Left lung (tissue), 10 donors: ENCODE measurements around the gene FKBP3. TPM values are rescaled to one million over a fixed set of nuclear protein-coding genes. Genes with fewer than 3 reads are reported as not detected.

ENCODE experiments used
- ATAC-seq: fragments of 200-7000 bp; cut with Tn5 transposase; one replicate; pipeline ENCODE4 v1.9.1; 2020; ENCODE audit warnings: moderate library complexity
- DNase-seq, 4 donors: peaks; one replicate each; pipeline ENCODE4 v3.0.0-alpha.2; 2013 to 2020
- H3K27ac ChIP-seq, 2 donors: fragments of 200-600 bp; sonication (generic) in 1 of 2; one replicate each; pipeline versions ENCODE4 v1.5.0 to v1.8.0; 2020 to 2021
- H3K27me3 ChIP-seq, 2 donors: fragments of 200-600 bp; sonication (generic) in 1 of 2; one replicate each; pipeline versions ENCODE4 v1.5.0 to v1.8.0; 2020 to 2021
- H3K36me3 ChIP-seq, 2 donors: fragments of 200-600 bp; sonication (generic) in 1 of 2; one replicate each; pipeline versions ENCODE4 v1.5.0 to v1.8.0; 2020 to 2021
- H3K4me1 ChIP-seq, 2 donors: fragments of 200-600 bp; one replicate each; pipeline ENCODE4 v1.8.0; 2021
- H3K4me3 ChIP-seq, 2 donors: fragments of 200-600 bp; sonication (generic) in 1 of 2; one replicate each; pipeline versions ENCODE4 v1.5.0 to v1.8.0; 2020 to 2021; ENCODE audit warnings: mild to moderate bottlenecking in 1 of 2
- H3K9me3 ChIP-seq, 2 donors: fragments of 200-600 bp; sonication (generic) in 1 of 2; one replicate each; pipeline versions ENCODE4 v1.5.0 to v1.8.0; 2020 to 2021
- intact Hi-C, 2 donors: fragments of 100-400 bp; cut with DNase I; formaldehyde crosslinking; loops; one replicate each; pipeline versions ENCODE4 v1.11.2 to v1.14.2; 2022
- polyA plus RNA-seq, 6 donors: library from polyadenylated mRNA; unstranded; fragments of 120-200 nt; gene quantifications; one replicate each; pipeline ENCODE4 v1.2.1, GENCODE V29; 2013; ENCODE audit not compliant: insufficient read length in 6 of 6
- total RNA-seq, 2 donors: library from RNA; stranded (reverse); fragmentation: NEBNext Ultra II Directional; extraction: Animal tissue kit (Norgen Biotek cat#: 25700); gene quantifications; one replicate each; pipeline ENCODE4 v1.2.1, GENCODE V29; 2021
- TF ChIP-seq, protein P1 (sequence below), 2 donors: fragments of 200-600 bp; sonication (generic) in 1 of 2; IDR thresholded peaks; one replicate each; pipeline versions ENCODE4 v1.5.0 to v1.8.0; 2021; ENCODE audit warnings: antibody characterized with exemption in 2 of 2
- donor health status: DM: no; HTN: yes; CAD: no.
- donor health status: DM: no; HTN: no; CAD: no.

FKBP3 gene
- total and polyA plus RNA-seq, 8 donors, result 37.1 to 114 (median 103) TPM

- DNase-seq (no peak), ATAC-seq (no peak)
- Histone ChIP-seq H3K27me3 (no peaks in the 10 kb centered on the region), H3K4me3 (no peak overlapping the region), H3K27ac (no peak overlapping the region), H3K4me1 (no peaks in the 10 kb centered on the region), H3K9me3 (no peaks in the 10 kb centered on the region), H3K36me3 (peaks cover 0 to 17% of the 10 kb centered on the region in 2 donors)
- intact Hi-C loops, result no loop called here
- TF ChIP-seq, protein P1, sequence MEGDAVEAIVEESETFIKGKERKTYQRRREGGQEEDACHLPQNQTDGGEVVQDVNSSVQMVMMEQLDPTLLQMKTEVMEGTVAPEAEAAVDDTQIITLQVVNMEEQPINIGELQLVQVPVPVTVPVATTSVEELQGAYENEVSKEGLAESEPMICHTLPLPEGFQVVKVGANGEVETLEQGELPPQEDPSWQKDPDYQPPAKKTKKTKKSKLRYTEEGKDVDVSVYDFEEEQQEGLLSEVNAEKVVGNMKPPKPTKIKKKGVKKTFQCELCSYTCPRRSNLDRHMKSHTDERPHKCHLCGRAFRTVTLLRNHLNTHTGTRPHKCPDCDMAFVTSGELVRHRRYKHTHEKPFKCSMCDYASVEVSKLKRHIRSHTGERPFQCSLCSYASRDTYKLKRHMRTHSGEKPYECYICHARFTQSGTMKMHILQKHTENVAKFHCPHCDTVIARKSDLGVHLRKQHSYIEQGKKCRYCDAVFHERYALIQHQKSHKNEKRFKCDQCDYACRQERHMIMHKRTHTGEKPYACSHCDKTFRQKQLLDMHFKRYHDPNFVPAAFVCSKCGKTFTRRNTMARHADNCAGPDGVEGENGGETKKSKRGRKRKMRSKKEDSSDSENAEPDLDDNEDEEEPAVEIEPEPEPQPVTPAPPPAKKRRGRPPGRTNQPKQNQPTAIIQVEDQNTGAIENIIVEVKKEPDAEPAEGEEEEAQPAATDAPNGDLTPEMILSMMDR (IDR thresholded peaks at IDR 0.05), result no peak
These were observed 35.6 kb upstream of the FKBP3 start for GRCh38 chr14:45169906-45170305.

DNA sequence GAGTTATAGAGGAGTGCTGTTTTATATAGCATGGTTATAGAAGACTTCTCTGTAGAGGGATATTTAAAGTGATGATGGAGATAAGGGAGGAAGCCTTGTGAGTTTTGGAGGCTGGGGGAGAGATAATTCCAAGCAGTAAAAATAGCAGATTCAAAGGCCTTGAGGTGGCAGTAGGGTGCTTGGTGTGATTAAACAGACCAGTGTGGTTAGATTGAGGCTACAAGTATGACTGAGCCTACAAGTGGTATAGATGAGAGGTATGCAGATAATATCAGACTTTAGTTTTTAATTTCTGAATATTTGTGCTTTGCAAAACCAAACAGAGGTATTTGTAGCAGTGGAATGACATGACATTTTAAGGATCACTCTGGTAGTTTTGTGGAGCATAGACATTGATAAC lies 21.8 kb upstream of the FKBP3 start:
- intact Hi-C loops, result no loop called here

GRCh38 chr14:45150386-45150890 lies 16.2 kb upstream of the FKBP3 start:
- intact Hi-C loops, result no loop called here
- Histone ChIP-seq H3K27me3 (no peaks in the 10 kb centered on the region), H3K4me3 (no peak overlapping the region), H3K9me3 (no peaks in the 10 kb centered on the region), H3K27ac (no peak overlapping the region), H3K4me1 (no peaks in the 10 kb centered on the region), H3K36me3 (no peaks in the 10 kb centered on the region)
- TF ChIP-seq, protein P1 (IDR thresholded peaks at IDR 0.05), result no peak
- no peak for ATAC-seq
- DNase-seq, result no peak

More for the DNA sequence above, 21.8 kb upstream of the FKBP3 start:
- H3K9me3 ChIP-seq, result no peaks in the 10 kb centered on the region
- DNase-seq (no peak), ATAC-seq (no peak)
- H3K4me1 ChIP-seq, result no peaks in the 10 kb centered on the region
- no peaks in the 10 kb centered on the region for H3K27me3 ChIP-seq
- no peak overlapping the region for H3K27ac ChIP-seq
- no peak overlapping the region for H3K4me3 ChIP-seq
- H3K36me3 ChIP-seq, result no peaks in the 10 kb centered on the region
- TF ChIP-seq, protein P1 (IDR thresholded peaks at IDR 0.05), result no peak

DNA sequence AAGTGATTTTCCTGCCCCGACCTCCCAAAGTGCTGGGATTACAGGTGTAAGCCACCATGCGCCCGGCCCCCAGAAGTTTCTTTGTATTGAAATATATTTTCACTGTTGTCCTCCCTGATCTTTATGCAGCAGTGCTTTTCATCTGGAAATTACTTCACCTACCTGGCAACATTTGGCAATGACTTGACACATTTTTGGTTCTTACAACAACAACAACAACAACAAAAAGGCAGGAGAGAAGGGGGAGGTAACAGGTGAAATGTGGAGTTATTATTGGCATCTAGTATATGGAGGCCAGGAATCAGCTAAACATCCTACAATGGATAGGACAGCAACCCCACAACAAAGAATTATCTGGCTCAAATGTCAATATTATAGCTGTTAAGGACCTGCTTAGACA lies 15.3 kb upstream of the FKBP3 start:
- intact Hi-C loops, result no loop called here
- no peaks in the 10 kb centered on the region for H3K9me3 ChIP-seq
- no peak overlapping the region for H3K27ac ChIP-seq
- no peak overlapping the region for H3K4me3 ChIP-seq
- H3K4me1 ChIP-seq, result no peaks in the 10 kb centered on the region
- H3K27me3 ChIP-seq, result no peaks in the 10 kb centered on the region
- TF ChIP-seq, protein P1 (IDR thresholded peaks at IDR 0.05), result no peak
- DNase-seq (no peak), ATAC-seq (no peak)
- no peaks in the 10 kb centered on the region for H3K36me3 ChIP-seq

GRCh38 chr14:45145214-45145613 lies 10.9 kb upstream of the FKBP3 start:
- no peaks in the 10 kb centered on the region for H3K36me3 ChIP-seq
- H3K27ac ChIP-seq, result no peak overlapping the region
- H3K4me1 ChIP-seq, result no peaks in the 10 kb centered on the region
- H3K9me3 ChIP-seq, result no peaks in the 10 kb centered on the region
- TF ChIP-seq, protein P1 (IDR thresholded peaks at IDR 0.05), result no peak
- ATAC-seq (no peak), DNase-seq (no peak)
- H3K27me3 ChIP-seq, result no peaks in the 10 kb centered on the region
- intact Hi-C loops, result no loop called here
- H3K4me3 ChIP-seq, result no peak overlapping the region
